GM12873 (cell line): Measurements from ENCODE around the gene KLHL14.

Experiments used
- TF ChIP-seq, protein P1 (sequence below): IDR thresholded peaks from 2 replicates; pipeline ENCODE4 v1.5.1; 2012; ENCODE audit warnings: low read depth, mild to moderate bottlenecking, moderate library complexity, low read length, control low read depth; ENCODE audit not compliant: insufficient read depth; ENCODE audit errors: missing control alignments

The KLHL14 gene

DNA sequence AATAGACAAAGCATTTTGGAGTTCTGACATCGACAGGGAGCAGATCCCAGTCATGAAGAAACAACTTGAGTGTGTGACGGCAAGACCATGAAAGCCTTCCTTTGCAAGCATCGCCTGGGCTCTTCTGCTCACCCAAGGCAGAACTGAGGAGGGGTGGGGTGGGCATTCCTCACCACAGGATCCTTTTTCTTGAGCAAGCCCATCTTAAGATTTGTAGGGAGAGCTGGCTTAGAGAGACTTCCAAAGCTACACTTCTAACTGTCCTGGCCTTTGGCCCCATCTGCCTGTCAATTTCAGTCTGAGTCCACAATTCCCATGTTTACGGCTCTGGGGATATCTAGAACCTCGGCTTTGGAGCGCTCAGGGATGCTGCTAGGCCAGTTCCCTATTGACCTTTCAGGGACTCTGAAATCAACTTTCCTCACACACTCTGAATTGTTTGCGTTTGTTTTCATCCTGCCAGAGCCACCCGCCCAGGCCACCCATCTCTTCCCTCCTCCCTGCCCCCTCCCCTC is 3.7 kb downstream of the KLHL14 start:
- TF ChIP-seq, protein P1, sequence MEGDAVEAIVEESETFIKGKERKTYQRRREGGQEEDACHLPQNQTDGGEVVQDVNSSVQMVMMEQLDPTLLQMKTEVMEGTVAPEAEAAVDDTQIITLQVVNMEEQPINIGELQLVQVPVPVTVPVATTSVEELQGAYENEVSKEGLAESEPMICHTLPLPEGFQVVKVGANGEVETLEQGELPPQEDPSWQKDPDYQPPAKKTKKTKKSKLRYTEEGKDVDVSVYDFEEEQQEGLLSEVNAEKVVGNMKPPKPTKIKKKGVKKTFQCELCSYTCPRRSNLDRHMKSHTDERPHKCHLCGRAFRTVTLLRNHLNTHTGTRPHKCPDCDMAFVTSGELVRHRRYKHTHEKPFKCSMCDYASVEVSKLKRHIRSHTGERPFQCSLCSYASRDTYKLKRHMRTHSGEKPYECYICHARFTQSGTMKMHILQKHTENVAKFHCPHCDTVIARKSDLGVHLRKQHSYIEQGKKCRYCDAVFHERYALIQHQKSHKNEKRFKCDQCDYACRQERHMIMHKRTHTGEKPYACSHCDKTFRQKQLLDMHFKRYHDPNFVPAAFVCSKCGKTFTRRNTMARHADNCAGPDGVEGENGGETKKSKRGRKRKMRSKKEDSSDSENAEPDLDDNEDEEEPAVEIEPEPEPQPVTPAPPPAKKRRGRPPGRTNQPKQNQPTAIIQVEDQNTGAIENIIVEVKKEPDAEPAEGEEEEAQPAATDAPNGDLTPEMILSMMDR: no peak

DNA sequence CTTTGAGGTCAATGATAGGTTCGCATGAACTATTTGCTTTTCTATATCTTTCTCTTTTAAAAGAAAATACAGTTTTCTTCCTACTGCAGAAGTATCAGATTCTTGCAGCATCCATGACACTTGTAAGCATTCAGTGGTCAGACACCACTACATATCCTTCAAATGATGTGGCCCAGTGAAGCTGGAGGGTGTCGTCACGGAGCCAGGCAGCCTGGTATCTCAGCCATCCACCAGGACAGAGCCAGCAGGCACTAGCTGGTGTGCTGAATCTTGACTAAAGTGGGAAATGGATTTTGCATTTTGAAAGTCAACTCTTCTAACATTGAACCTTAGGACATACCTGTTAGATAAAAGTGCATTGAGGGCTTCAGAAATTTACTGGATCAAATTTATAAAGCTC is 5.4 kb downstream of the KLHL14 start:
- TF ChIP-seq, protein P1: no peak

DNA sequence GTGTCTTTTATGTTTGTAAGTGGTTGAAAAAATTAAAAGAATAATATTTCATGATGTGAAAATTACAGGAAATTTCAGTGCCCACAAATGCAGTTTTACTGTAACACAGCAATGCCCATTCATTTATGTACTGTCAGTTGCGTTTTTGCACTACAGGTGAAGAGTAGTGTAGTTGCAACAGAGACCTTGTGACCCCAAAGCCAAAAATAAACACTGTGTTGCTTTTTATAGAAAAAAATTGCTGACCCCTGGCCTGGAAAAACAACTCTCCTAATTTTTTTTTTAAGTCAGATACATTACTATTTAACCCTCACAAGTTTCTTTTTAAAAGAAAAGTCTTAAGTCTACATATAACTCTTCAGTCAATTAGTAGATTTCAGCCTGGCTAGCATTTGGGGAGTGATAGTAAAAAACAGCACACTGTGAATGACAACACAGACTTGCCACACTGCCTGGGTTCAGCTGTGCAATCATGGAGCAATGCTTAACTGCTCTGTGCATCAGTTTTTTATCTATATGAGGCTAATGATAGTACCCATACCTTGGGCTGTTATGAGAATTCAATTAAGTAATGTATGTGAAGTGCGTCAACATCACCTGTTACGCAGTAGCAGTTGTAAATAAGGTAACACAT is 8.1 kb downstream of the KLHL14 start:
- TF ChIP-seq, protein P1: no peak

DNA sequence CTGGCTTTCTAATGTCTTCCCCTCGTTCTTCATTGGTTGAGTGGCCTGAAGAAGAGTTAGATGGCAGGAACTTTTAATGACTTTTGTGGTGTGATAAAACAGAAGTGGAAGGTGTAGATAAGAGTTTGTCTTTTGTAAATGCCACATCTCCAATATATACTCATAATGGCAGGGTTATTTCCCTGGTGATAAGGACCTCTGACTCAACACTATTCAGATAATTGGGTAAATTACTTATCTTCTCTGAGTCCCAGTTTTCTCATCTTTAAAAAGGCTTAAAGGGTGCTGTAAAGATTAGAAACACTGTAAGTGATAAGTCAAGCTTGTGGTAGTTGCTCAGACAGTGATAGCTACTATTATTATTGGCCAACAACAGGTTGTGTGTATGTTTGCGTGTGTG is 9.5 kb downstream of the KLHL14 start:
- TF ChIP-seq, protein P1: no peak

DNA sequence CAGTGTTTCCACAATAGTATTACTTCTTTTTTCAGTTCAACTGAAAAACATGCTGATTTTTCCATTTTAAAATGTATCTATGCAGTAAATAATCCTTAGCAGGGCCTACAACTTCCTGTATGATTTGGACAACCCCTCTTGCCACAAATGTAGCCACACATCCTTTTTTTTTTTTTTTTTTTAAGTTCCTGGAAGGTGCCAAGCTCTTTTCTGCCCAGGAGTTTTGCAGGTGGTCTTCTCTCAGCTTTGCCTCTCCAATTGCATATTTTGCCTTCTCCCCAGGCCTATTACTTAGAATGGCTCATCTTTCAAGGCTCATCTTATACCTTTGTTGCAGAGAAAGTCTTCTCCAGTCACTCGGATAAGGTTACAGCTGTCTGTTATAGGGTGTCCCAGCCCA is 11.6 kb downstream of the KLHL14 start:
- TF ChIP-seq, protein P1: no peak

DNA sequence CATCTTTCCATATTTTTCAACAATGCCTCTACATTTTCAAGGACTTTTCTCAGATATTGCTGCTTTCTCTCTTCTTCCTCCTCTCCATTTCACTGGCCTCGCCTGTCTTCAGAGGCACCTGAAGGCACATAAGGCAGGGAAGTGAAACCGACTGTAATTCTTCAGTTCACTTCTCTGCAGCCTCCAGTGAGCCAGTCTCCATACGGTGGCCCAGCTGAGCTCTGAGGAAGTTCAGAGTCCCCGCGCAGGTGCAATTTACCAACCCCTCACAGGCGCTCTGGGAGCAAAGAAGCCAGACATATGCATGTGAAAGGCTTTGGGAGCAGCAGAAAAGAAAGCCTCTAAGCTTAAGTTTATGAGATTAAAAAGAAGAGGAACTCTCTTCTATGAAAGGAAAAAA is 12.4 kb downstream of the KLHL14 start:
- TF ChIP-seq, protein P1: no peak

DNA sequence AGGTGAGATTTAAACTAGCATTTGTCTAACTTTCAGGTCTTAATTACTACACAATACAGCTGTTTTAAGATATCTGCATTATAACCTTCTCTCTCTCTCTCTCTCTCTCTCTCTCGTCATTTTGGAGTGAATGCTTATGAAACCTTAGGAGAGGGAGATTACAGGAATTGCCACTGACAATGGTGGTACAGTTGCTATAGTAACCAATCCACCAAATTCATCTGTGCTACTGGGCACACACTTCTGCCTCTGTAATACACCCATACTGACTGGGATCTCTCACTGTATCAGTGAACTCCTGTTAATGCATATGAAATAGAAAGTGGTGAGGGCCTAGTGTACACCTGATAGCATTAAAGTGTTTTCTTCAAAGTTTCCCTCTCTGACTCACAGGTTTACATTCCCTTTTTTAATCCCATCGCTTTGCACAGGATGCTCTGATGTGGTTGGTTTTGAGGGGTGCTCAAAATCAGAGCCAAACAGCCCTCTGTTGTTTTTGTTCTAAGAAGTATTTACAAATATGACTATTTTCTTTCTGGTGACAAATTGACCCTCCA is 13.1 kb downstream of the KLHL14 start:
- TF ChIP-seq, protein P1: no peak
